ENCODE measurements around the gene IFT88. TPM values are rescaled to one million over a fixed set of nuclear protein-coding genes. Genes with fewer than 3 reads are reported as not detected.

IFT88 gene
- total and polyA plus RNA-seq, 2 donors (not counting 1 experiment from before 2014, with no cell fraction given): 9.3 to 17.5 TPM

- Histone ChIP-seq H3K4me2 (ENCODE audit: extremely low read depth, insufficient read depth, low read length) (no peak overlapping the region), H3K79me2 (ENCODE audit: control insufficient read depth, insufficient read depth, low read length) (no peaks in the 10 kb centered on the region), H3K4me3 (replicated peaks in 1 of 4; ENCODE audit: control extremely low read depth in 1 of 4, insufficient read depth in 1 of 4, low read depth in 3 of 4, low read length in 4 of 4) (no peak overlapping the region), H2AFZ (ENCODE audit: low read length) (no peak overlapping the region), H3K27me3 (ENCODE audit: control insufficient read depth, insufficient read depth, low read length) (no peaks in the 10 kb centered on the region), H3K36me3 (ENCODE audit: control insufficient read depth, insufficient read depth, low read length) (no peaks in the 10 kb centered on the region), H3K9ac (ENCODE audit: insufficient read depth, low read length) (no peak overlapping the region), H3K27ac (ENCODE audit: insufficient read depth, low read length) (no peak overlapping the region), H3K9me3 (ENCODE audit: control insufficient read depth, insufficient read depth, low read depth, low read length) (no peaks in the 10 kb centered on the region), H4K20me1 (ENCODE audit: control insufficient read depth, extremely low read depth, insufficient read depth, low read length) (no peaks in the 10 kb centered on the region), H3K4me1 (ENCODE audit: control insufficient read depth, extremely low read depth, insufficient read depth, low read length) (no peaks in the 10 kb centered on the region)
- TF ChIP-seq EZH2 (IDR thresholded peaks at IDR 0.05; ENCODE audit: low read length, missing control alignments): no peak
- TF ChIP-seq, protein P1, sequence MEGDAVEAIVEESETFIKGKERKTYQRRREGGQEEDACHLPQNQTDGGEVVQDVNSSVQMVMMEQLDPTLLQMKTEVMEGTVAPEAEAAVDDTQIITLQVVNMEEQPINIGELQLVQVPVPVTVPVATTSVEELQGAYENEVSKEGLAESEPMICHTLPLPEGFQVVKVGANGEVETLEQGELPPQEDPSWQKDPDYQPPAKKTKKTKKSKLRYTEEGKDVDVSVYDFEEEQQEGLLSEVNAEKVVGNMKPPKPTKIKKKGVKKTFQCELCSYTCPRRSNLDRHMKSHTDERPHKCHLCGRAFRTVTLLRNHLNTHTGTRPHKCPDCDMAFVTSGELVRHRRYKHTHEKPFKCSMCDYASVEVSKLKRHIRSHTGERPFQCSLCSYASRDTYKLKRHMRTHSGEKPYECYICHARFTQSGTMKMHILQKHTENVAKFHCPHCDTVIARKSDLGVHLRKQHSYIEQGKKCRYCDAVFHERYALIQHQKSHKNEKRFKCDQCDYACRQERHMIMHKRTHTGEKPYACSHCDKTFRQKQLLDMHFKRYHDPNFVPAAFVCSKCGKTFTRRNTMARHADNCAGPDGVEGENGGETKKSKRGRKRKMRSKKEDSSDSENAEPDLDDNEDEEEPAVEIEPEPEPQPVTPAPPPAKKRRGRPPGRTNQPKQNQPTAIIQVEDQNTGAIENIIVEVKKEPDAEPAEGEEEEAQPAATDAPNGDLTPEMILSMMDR (conservative IDR thresholded peaks at IDR 0.05 in 1 of 2, IDR thresholded peaks at IDR 0.05 in 1 of 2; ENCODE audit: low read depth in 1 of 2, low read length in 2 of 2): no peak
- DNase-seq (ENCODE audit: low read depth in 2 of 2): no peak
These were observed 160.9 kb downstream of the IFT88 start for GRCh38 chr13:20727856-20728255.

- Histone ChIP-seq H3K4me3 (replicated peaks in 1 of 4; ENCODE audit: control extremely low read depth in 1 of 4, insufficient read depth in 1 of 4, low read depth in 3 of 4, low read length in 4 of 4) (no peak overlapping the region), H3K9me3 (ENCODE audit: control insufficient read depth, insufficient read depth, low read depth, low read length) (no peaks in the 10 kb centered on the region), H3K27me3 (ENCODE audit: control insufficient read depth, insufficient read depth, low read length) (no peaks in the 10 kb centered on the region), H3K79me2 (ENCODE audit: control insufficient read depth, insufficient read depth, low read length) (no peaks in the 10 kb centered on the region), H3K36me3 (ENCODE audit: control insufficient read depth, insufficient read depth, low read length) (no peaks in the 10 kb centered on the region), H4K20me1 (ENCODE audit: control insufficient read depth, extremely low read depth, insufficient read depth, low read length) (no peaks in the 10 kb centered on the region), H3K4me2 (ENCODE audit: extremely low read depth, insufficient read depth, low read length) (no peak overlapping the region), H3K27ac (ENCODE audit: insufficient read depth, low read length) (no peak overlapping the region), H2AFZ (ENCODE audit: low read length) (no peak overlapping the region), H3K9ac (ENCODE audit: insufficient read depth, low read length) (no peak overlapping the region), H3K4me1 (ENCODE audit: control insufficient read depth, extremely low read depth, insufficient read depth, low read length) (no peaks in the 10 kb centered on the region)
- TF ChIP-seq, protein P1 (conservative IDR thresholded peaks at IDR 0.05 in 1 of 2, IDR thresholded peaks at IDR 0.05 in 1 of 2; ENCODE audit: low read depth in 1 of 2, low read length in 2 of 2): no peak
- no peak for TF ChIP-seq EZH2 (IDR thresholded peaks at IDR 0.05; ENCODE audit: low read length, missing control alignments)
- no peak for DNase-seq (ENCODE audit: low read depth in 2 of 2)
These were observed 161.8 kb downstream of the IFT88 start for GRCh38 chr13:20728579-20729311.

GRCh38 chr13:20729633-20730585 lies 163.0 kb downstream of the IFT88 start:
- H4K20me1 ChIP-seq (ENCODE audit: control insufficient read depth, extremely low read depth, insufficient read depth, low read length): no peaks in the 10 kb centered on the region
- no peaks in the 10 kb centered on the region for H3K9me3 ChIP-seq (ENCODE audit: control insufficient read depth, insufficient read depth, low read depth, low read length)
- H3K4me1 ChIP-seq (ENCODE audit: control insufficient read depth, extremely low read depth, insufficient read depth, low read length): no peaks in the 10 kb centered on the region
- no peak overlapping the region for H3K4me3 ChIP-seq (replicated peaks in 1 of 4; ENCODE audit: control extremely low read depth in 1 of 4, insufficient read depth in 1 of 4, low read depth in 3 of 4, low read length in 4 of 4)
- TF ChIP-seq EZH2 (IDR thresholded peaks at IDR 0.05; ENCODE audit: low read length, missing control alignments): no peak
- TF ChIP-seq, protein P1 (conservative IDR thresholded peaks at IDR 0.05 in 1 of 2, IDR thresholded peaks at IDR 0.05 in 1 of 2; ENCODE audit: low read depth in 1 of 2, low read length in 2 of 2): no peak
- H2AFZ ChIP-seq (ENCODE audit: low read length): no peak overlapping the region
- H3K27me3 ChIP-seq (ENCODE audit: control insufficient read depth, insufficient read depth, low read length): no peaks in the 10 kb centered on the region
- no peak overlapping the region for H3K27ac ChIP-seq (ENCODE audit: insufficient read depth, low read length)
- H3K4me2 ChIP-seq (ENCODE audit: extremely low read depth, insufficient read depth, low read length): no peak overlapping the region
- no peaks in the 10 kb centered on the region for H3K36me3 ChIP-seq (ENCODE audit: control insufficient read depth, insufficient read depth, low read length)
- DNase-seq (ENCODE audit: low read depth in 2 of 2): no peak
- no peak overlapping the region for H3K9ac ChIP-seq (ENCODE audit: insufficient read depth, low read length)
- H3K79me2 ChIP-seq (ENCODE audit: control insufficient read depth, insufficient read depth, low read length): no peaks in the 10 kb centered on the region

Data from fibroblast of lung (primary cell).